Gastroesophageal sphincter (tissue), 4 donors: ENCODE results near the gene CLSTN1. TPM values are rescaled to one million over a fixed set of nuclear protein-coding genes. Genes with fewer than 3 reads are reported as not detected.

Experiments
- ATAC-seq: fragments of 150-250 bp; one replicate; pipeline ENCODE4 v1.9.1; 2016; ENCODE audit warnings: mild to moderate bottlenecking, moderate library complexity
- H3K27ac ChIP-seq, 4 donors: fragments of 200-600 bp; sonication (generic) in 3 of 4; 1 replicate in 3 of 4; 2 replicates in 1 of 4; pipeline ENCODE4 v1.5.1; 2016 to 2019
- H3K27me3 ChIP-seq: fragments of 200-600 bp; sonication (generic); one replicate; pipeline ENCODE4 v1.5.1; 2019
- H3K36me3 ChIP-seq, 2 donors: fragments of 200-600 bp; sonication (generic); one replicate each; pipeline ENCODE4 v1.5.1; 2019; ENCODE audit warnings: control low read depth in 1 of 2
- H3K4me1 ChIP-seq, 3 donors: fragments of 200-600 bp; sonication (generic); 1 replicate in 2 of 3; 2 replicates in 1 of 3; pipeline ENCODE4 v1.5.1; 2016 to 2019; ENCODE audit warnings: control low read depth in 2 of 3
- H3K4me3 ChIP-seq, 2 donors: fragments of 200-600 bp; sonication (generic); one replicate each; pipeline ENCODE4 v1.5.1; 2019; ENCODE audit warnings: mild to moderate bottlenecking in 1 of 2, moderate library complexity in 1 of 2
- H3K9me3 ChIP-seq, 3 donors: fragments of 200-600 bp; sonication (generic); one replicate each; pipeline ENCODE4 v1.5.1; 2017 to 2019; ENCODE audit warnings: control low read depth in 2 of 3
- EP300 ChIP-seq: sonication (generic); formaldehyde crosslinking; IDR thresholded peaks from one replicate; pipeline ENCODE4 v1.6.1; 2017; ENCODE audit warnings: antibody characterized with exemption, mild to moderate bottlenecking
- POLR2A ChIP-seq, 2 donors: fragments of 450-650 bp; IDR thresholded peaks; one replicate each; pipeline ENCODE4 v1.6.1; 2017; ENCODE audit warnings: antibody characterized with exemption in 2 of 2, mild to moderate bottlenecking in 2 of 2, moderate library complexity in 1 of 2
- POLR2AphosphoS5 ChIP-seq: sonication (generic); formaldehyde crosslinking; IDR thresholded peaks from one replicate; pipeline ENCODE4 v1.6.1; 2017; ENCODE audit warnings: antibody characterized with exemption
- WGBS, 2 donors: methylation state at CpG; one replicate each; pipeline ENCODE4 v1.1.5; 2018; ENCODE audit warnings: low coverage in 1 of 2; 5-methylcytosine and 5-hydroxymethylcytosine counted together
- total RNA-seq, 4 donors: library from RNA; depleted of rRNA; stranded (reverse); fragments of >200 nt; gene quantifications; one replicate each; pipeline ENCODE4 v1.1.0, GENCODE V29; 2016
- TF ChIP-seq, protein P1 (sequence below), 4 experiments: fragments of 200-600 bp in 2 of 4; fragments of 450-650 bp in 2 of 4; sonication (generic) in 1 of 4; IDR thresholded peaks; one replicate each; pipeline ENCODE4 v1.5.1; 2017 to 2019; ENCODE audit warnings: antibody characterized with exemption in 4 of 4, mild to moderate bottlenecking in 2 of 4, moderate library complexity in 2 of 4

Gene CLSTN1
- total RNA-seq, 4 donors from 2014 or later: 45.1 to 95.4 (median 58.7) TPM

DNA sequence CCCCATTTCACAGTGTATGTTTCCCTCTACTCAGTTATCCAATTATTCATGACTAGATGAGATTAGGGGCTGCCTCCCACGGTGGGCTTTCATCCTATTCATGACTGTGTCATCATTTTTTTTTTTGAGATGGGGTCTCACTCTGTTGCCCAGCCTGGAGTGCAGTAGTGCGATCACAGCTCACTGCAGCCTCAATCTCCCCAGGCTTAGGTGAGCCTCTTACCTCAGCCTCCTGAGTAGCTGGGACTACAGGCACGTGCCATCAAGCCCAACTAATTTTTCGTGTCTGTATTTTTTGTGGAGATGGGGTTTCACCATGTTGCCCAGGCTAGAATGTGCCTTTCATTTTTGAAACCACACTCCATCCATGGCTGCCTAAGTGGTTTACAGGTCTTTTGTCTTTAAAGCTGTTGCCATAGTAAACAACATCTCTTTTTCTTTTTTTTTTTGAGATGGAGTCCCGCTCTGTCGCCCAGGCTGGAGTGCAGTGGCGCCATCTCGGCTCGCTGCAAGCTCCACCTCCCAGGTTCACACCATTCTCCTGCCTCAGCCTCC lies 112.2 kb downstream of the CLSTN1 start:
- 74 to 77% methylated on average over 4 of the region's 9 CpGs for WGBS, 2 donors
- no peak for ATAC-seq
- no peaks in the 10 kb centered on the region for H3K9me3 ChIP-seq
- H3K27ac ChIP-seq: no peak overlapping the region
- no peaks in the 10 kb centered on the region for H3K4me1 ChIP-seq
- TF ChIP-seq POLR2A (IDR thresholded peaks at IDR 0.05) (no peak), EP300 (no peak), POLR2AphosphoS5 (no peak)
- TF ChIP-seq, protein P1, sequence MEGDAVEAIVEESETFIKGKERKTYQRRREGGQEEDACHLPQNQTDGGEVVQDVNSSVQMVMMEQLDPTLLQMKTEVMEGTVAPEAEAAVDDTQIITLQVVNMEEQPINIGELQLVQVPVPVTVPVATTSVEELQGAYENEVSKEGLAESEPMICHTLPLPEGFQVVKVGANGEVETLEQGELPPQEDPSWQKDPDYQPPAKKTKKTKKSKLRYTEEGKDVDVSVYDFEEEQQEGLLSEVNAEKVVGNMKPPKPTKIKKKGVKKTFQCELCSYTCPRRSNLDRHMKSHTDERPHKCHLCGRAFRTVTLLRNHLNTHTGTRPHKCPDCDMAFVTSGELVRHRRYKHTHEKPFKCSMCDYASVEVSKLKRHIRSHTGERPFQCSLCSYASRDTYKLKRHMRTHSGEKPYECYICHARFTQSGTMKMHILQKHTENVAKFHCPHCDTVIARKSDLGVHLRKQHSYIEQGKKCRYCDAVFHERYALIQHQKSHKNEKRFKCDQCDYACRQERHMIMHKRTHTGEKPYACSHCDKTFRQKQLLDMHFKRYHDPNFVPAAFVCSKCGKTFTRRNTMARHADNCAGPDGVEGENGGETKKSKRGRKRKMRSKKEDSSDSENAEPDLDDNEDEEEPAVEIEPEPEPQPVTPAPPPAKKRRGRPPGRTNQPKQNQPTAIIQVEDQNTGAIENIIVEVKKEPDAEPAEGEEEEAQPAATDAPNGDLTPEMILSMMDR (IDR thresholded peaks at IDR 0.05): no peak
- no peak overlapping the region for H3K4me3 ChIP-seq
- no peaks in the 10 kb centered on the region for H3K27me3 ChIP-seq
- peaks cover 0 to 63% of the 10 kb centered on the region in 2 donors for H3K36me3 ChIP-seq

DNA sequence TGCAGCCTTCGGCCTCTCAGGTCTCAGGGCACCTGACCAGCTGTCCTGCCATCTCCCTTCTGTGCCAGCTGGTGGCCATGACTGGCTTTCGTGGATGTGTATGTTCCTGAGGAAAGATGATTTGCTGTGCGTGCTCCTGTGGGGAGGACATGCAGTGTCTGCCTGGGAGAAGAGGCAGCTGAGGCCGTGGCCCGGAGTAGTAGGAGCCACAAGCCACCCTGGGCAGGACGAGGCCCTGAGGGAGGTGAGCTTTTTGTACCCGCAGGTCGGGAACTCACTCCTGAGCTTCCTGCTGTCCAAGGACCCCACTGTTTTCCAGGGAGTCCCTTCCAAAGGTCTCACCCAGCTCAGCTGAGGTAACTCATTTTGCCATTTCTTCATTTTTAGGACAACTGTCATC lies 113.7 kb downstream of the CLSTN1 start:
- no peak for ATAC-seq
- Histone ChIP-seq H3K27ac (no peak overlapping the region), H3K36me3 (peaks cover 0 to 48% of the 10 kb centered on the region in 2 donors), H3K27me3 (no peaks in the 10 kb centered on the region), H3K4me1 (no peaks in the 10 kb centered on the region), H3K4me3 (no peak overlapping the region), H3K9me3 (no peaks in the 10 kb centered on the region)
- TF ChIP-seq, protein P1 (IDR thresholded peaks at IDR 0.05): no peak
- TF ChIP-seq POLR2AphosphoS5: no peak
- TF ChIP-seq EP300: no peak
- no peak for TF ChIP-seq POLR2A (IDR thresholded peaks at IDR 0.05)
- 91 to 100% methylated on average over 4 to 7 of the region's 8 CpGs for WGBS, 2 donors

DNA sequence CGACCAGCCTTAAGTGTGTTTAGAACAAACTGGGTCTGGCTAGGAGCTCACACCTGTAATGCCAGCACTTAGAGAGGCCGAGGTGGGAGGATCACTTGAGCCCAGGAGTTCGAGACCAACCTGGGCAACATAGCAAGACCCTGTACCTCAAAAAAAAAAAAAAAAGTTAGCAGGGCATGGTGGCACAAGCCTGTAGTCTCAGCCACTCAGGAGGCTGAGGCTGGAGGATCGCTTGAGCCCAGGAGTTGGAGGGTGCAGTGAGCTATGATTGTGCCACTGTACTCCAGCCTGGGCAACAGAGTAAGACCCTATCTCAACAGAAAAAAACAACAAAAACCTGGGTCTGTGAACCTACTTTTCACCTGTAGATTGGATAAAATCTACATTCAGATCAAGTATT lies 117.6 kb downstream of the CLSTN1 start:
- WGBS, 2 donors: 70 to 100% methylated on average over 1 to 2 of the region's 4 CpGs
- ATAC-seq: no peak
- no peak overlapping the region for H3K27ac ChIP-seq
- H3K27me3 ChIP-seq: no peaks in the 10 kb centered on the region
- H3K4me1 ChIP-seq: no peaks in the 10 kb centered on the region
- no peaks in the 10 kb centered on the region for H3K9me3 ChIP-seq
- H3K4me3 ChIP-seq: no peak overlapping the region
- H3K36me3 ChIP-seq: peaks cover 0 to 16% of the 10 kb centered on the region in 2 donors
- no peak for TF ChIP-seq POLR2A (IDR thresholded peaks at IDR 0.05)
- TF ChIP-seq, protein P1 (IDR thresholded peaks at IDR 0.05): no peak

DNA sequence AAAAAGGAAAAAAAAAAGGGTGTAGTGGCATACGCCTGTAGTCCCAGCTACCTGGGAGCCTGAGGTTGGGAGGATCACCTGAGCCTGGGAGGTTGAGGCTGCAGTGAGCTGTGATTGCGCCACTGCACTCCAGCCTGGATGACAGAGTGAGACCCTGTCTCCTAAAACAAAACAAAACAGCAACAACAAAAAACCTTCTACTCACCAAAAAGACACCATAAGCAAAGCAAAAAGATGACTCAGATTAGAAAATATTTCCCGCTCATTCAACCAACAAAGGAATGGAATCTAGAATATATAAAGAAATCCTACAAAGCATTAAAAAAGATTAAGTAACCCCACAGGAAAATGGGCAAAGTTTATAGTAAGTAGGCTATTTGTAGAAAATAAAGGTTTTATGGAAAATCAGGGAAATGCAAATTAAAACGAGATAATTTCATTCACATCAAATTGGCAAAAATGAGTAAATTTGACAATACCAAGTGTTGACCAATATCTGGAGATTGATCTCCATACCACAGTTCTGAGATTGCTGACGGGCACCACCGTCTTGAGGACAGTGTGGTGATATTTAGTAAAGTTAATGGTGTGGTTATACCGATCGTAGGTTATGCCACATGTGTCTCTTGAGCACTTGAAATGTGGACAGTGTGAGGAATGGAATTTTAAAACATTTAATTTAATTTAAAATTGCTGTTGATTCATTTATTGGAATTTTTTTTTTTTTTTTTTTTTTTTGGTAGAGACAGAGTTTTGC lies 118.2 kb downstream of the CLSTN1 start:
- H3K36me3 ChIP-seq: peaks cover 0 to 10% of the 10 kb centered on the region in 2 donors
- H3K27me3 ChIP-seq: no peaks in the 10 kb centered on the region
- WGBS, 2 donors: 82% methylated on average over 6 to 8 of the region's 8 CpGs
- H3K4me3 ChIP-seq: no peak overlapping the region
- no peak for ATAC-seq
- no peaks in the 10 kb centered on the region for H3K9me3 ChIP-seq
- no peak overlapping the region for H3K27ac ChIP-seq
- no peaks in the 10 kb centered on the region for H3K4me1 ChIP-seq
- TF ChIP-seq, protein P1 (IDR thresholded peaks at IDR 0.05): no peak
- no peak for TF ChIP-seq POLR2AphosphoS5

DNA sequence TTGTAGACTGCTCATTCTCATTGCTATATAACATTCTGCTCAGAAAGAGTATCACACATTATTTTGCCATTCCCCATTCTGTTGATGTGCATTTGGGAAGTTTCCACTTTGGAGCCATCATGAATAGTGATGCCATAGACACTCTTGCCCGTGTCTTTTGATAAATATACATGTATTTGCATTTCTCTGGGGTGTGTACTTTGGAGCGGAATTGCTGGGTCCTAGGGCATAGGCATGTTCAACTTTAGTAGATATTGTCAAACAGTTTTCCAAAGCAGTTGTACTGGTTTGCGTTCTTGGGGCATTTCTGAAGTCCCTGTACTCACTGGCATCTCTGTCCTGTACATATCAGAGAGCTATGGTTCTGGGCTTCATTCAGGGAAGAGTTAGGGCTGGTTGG lies 120.1 kb downstream of the CLSTN1 start:
- Histone ChIP-seq H3K36me3 (peaks cover 0 to 17% of the 10 kb centered on the region in 2 donors), H3K9me3 (no peaks in the 10 kb centered on the region), H3K4me1 (no peaks in the 10 kb centered on the region), H3K27ac (no peak overlapping the region), H3K4me3 (no peak overlapping the region), H3K27me3 (no peaks in the 10 kb centered on the region)
- TF ChIP-seq, protein P1 (IDR thresholded peaks at IDR 0.05): no peak
- TF ChIP-seq POLR2A (IDR thresholded peaks at IDR 0.05): no peak
- ATAC-seq: no peak
- 92 to 93% methylated on average over 2 to 3 of the region's 3 CpGs for WGBS, 2 donors
